Measurements from ENCODE around the gene ZNF660. TPM values are rescaled to one million over a fixed set of nuclear protein-coding genes. Genes with fewer than 3 reads are reported as not detected.

Gene ZNF660
- total RNA-seq, 5 donors from 2014 or later (not counting 1 experiment from before 2014, with no cell fraction given) = 0.23 to 0.95 (median 0.60) TPM

DNA sequence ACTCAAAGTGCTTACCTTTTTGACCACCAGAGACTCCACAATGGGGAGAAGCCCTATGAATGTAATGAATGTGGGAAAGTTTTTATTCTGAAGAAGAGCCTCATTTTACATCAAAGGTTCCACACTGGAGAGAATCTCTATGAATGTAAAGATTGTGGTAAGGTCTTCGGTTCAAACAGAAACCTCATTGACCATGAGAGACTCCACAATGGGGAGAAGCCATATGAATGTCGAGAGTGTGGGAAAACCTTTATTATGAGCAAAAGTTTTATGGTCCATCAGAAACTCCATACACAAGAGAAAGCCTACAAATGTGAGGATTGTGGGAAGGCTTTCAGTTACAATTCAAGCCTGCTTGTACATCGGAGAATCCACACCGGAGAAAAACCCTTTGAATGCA lies 58.3 kb downstream of the ZNF660 start:
- Mint-ChIP-seq H3K4me1 (peaks cover 7 to 12% (median 9%) of the 10 kb centered on the region in 3 donors), H3K9me3 (peaks cover 22 to 68% (median 59%) of the 10 kb centered on the region in 3 donors), H3K27me3 (peaks cover 0 to under 1% of the 10 kb centered on the region in 2 donors), H3K27ac (no peak overlapping the region), H3K4me3 (no peak overlapping the region), H3K36me3 (peaks cover 66% of the 10 kb centered on the region)
- H3K4me1 ChIP-seq (ENCODE audit: control insufficient read depth in 1 of 2, extremely low read depth in 1 of 2, insufficient read depth in 2 of 2, low read length in 2 of 2) = peaks cover 0 to 5% of the 10 kb centered on the region in 2 experiments
- H3K4me3 ChIP-seq (ENCODE audit: control insufficient read depth in 1 of 2, extremely low read depth in 1 of 2, low read length in 1 of 2) = no peak overlapping the region
- ATAC-seq (replicated peaks in 1 of 4) = no peak
- peaks cover 36% of the 10 kb centered on the region for H3K9me3 ChIP-seq
- H3K27me3 ChIP-seq (replicated peaks in 1 of 2; ENCODE audit: control insufficient read depth in 2 of 2, extremely low read depth in 1 of 2, insufficient read depth in 2 of 2, low read length in 1 of 2) = no peaks in the 10 kb centered on the region
- ChIA-PET CTCF (no interaction called here), POLR2A (no interaction called here)
- no peak for DNase-seq
- H3K36me3 ChIP-seq (ENCODE audit: control insufficient read depth in 2 of 2, extremely low read depth in 1 of 2, insufficient read depth in 1 of 2, low read length in 1 of 2) = peaks cover 16 to 43% of the 10 kb centered on the region in 2 donors
- no peak overlapping the region for H3K27ac ChIP-seq (ENCODE audit: low read length)
- no CpG with 5 or more reads among the region's 4 CpGs for WGBS (ENCODE audit: insufficient coverage)

DNA sequence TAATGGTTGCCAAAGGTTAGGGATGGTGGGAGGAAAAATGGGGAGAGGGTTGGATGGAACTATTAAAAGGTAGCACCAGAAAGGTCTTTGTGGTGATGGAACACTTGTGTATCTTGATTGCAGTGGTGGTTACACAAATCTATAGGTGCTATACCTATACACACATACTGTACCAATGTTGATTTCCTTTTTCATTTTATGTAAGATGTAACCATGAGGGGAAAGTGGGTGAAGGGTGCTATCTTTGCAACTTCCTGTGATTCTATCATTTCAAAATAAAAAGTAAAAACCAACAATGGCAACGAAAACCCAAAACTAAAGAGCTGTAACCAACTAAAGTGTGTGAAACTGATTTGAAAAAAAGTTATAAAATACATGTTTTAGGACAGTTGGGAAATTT lies 63.0 kb downstream of the ZNF660 start:
- ChIA-PET POLR2A (no interaction called here), CTCF (no interaction called here)
- H3K27ac Mint-ChIP-seq = no peak overlapping the region
- Histone ChIP-seq H3K27me3 (replicated peaks in 1 of 2; ENCODE audit: control insufficient read depth in 2 of 2, extremely low read depth in 1 of 2, insufficient read depth in 2 of 2, low read length in 1 of 2) (peaks cover 0 to 6% of the 10 kb centered on the region in 2 experiments), H3K27ac (ENCODE audit: low read length) (no peak overlapping the region), H3K9me3 (peaks cover 18% of the 10 kb centered on the region), H3K36me3 (ENCODE audit: control insufficient read depth in 2 of 2, extremely low read depth in 1 of 2, insufficient read depth in 1 of 2, low read length in 1 of 2) (peaks cover 1 to 3% of the 10 kb centered on the region in 2 donors), H3K4me1 (ENCODE audit: control insufficient read depth in 1 of 2, extremely low read depth in 1 of 2, insufficient read depth in 2 of 2, low read length in 2 of 2) (peaks cover 6 to 8% of the 10 kb centered on the region in 2 experiments), H3K4me3 (ENCODE audit: control insufficient read depth in 1 of 2, extremely low read depth in 1 of 2, low read length in 1 of 2) (no peak overlapping the region)
- peaks cover 0 to 2% of the 10 kb centered on the region in 2 donors for H3K27me3 Mint-ChIP-seq
- DNase-seq (no peak), ATAC-seq (replicated peaks in 1 of 4) (no peak)
- peak overlapping the region; percentile 80 to 82 (median 80) for H3K4me3 Mint-ChIP-seq
- no CpG with 5 or more reads among the region's 1 CpG for WGBS (ENCODE audit: insufficient coverage)
- H3K36me3 Mint-ChIP-seq = peaks cover 36% of the 10 kb centered on the region
- peaks cover 19 to 25% (median 23%) of the 10 kb centered on the region in 3 donors for H3K4me1 Mint-ChIP-seq
- H3K9me3 Mint-ChIP-seq = peaks cover 9 to 48% (median 39%) of the 10 kb centered on the region in 3 donors

DNA sequence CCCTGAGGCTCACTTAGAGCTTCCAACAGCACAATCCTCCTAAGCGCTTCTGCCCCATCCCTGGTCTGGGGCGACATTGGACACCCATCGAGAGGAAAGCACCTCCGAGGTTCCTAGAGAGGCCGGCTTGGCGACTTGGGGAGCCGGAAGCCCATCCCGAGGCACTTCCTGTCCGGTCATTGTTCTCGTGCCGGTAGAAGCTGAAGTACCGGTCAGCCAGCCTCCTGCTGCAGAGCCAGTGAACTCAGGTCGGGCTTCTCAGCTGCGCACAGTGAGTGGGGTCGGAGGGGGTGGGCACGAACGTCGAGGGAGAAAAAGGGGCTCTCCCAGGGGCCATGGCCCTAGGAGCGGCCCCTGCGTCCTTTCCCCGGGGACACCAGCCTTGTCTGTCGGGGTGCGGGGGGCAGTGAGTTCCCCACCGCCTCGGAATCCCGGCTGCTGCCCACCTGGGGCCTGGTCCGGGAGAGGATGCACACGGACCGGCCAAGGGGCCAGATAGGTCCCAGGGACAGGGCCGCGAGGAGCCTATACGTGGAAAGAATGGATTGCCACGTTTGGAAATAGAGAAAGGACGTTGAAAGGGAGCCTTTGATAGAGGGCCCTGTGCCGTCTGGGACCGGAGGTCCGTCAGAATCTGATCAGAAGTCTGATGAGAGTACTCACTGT lies 63.9 kb downstream of the ZNF660 start, which contains the start of gene ZNF35:
ZNF35 (plus strand) TSS at position 169 of the 666 bp plus-strand sequence. CDS start 2,336 bp downstream, outside the sequence.
- H3K9me3 Mint-ChIP-seq = peaks cover 6 to 47% (median 42%) of the 10 kb centered on the region in 3 donors
- POLR2A ChIA-PET = interaction anchor here in 1 of 2 donors (0.7 kb wide), 1 partner anchor 49 kb away, joined by 3 read pairs; no protein-coding TSS in a partner anchor
- CTCF ChIA-PET = no interaction called here
- ATAC-seq (replicated peaks in 1 of 4) = peak in 3 of 4 experiments; percentile 20 to 61 (median 30)
- peak within 1 kb of the TSS in 1 of 2 donors; percentile 66 for H3K27ac Mint-ChIP-seq
- H3K36me3 Mint-ChIP-seq = peaks cover 35% of the 10 kb centered on the region
- H3K9me3 ChIP-seq = peaks cover 10% of the 10 kb centered on the region
- 7% methylated on average over 35 of the region's 37 CpGs for WGBS (ENCODE audit: insufficient coverage)
- H3K4me3 Mint-ChIP-seq = peak within 1 kb of the TSS; percentile 80 to 82 (median 80)
- H3K4me1 ChIP-seq (ENCODE audit: control insufficient read depth in 1 of 2, extremely low read depth in 1 of 2, insufficient read depth in 2 of 2, low read length in 2 of 2) = peaks cover 6 to 8% of the 10 kb centered on the region in 2 experiments
- peak within 1 kb of the TSS; percentile 43 for H3K27ac ChIP-seq (ENCODE audit: low read length)
- peak within 1 kb of the TSS; percentile 70 to 74 for H3K4me3 ChIP-seq (ENCODE audit: control insufficient read depth in 1 of 2, extremely low read depth in 1 of 2, low read length in 1 of 2)
- peak in 15 of 35 experiments; percentile 0 to 44 (median 2) for DNase-seq
- H3K36me3 ChIP-seq (ENCODE audit: control insufficient read depth in 2 of 2, extremely low read depth in 1 of 2, insufficient read depth in 1 of 2, low read length in 1 of 2) = peaks cover 5 to 7% of the 10 kb centered on the region in 2 donors
- H3K27me3 ChIP-seq (replicated peaks in 1 of 2; ENCODE audit: control insufficient read depth in 2 of 2, extremely low read depth in 1 of 2, insufficient read depth in 2 of 2, low read length in 1 of 2) = peaks cover 0 to 6% of the 10 kb centered on the region in 2 experiments
- H3K4me1 Mint-ChIP-seq = peaks cover 19 to 25% (median 23%) of the 10 kb centered on the region in 3 donors
- H3K27me3 Mint-ChIP-seq = peaks cover 0 to 2% of the 10 kb centered on the region in 2 donors

Other genes with a start within 250 kb of the ZNF660 start
- 10 to 100 TPM in 4 of 5 donors, 1 to 10 TPM in 1; 8.4 to 16.5 (median 13.4) TPM for gene TCAIM, start 246.2 kb upstream of the ZNF660 start, total RNA-seq
- gene ZNF445, start 107.3 kb upstream of the ZNF660 start, total RNA-seq = 10 to 100 TPM; 14.1 to 34.8 (median 29.6) TPM
- gene ZKSCAN7, start 29.8 kb upstream of the ZNF660 start, total RNA-seq = 1 to 10 TPM; 1.3 to 6.0 (median 4.2) TPM
- gene ZNF197, start 40.1 kb downstream of the ZNF660 start, total RNA-seq = 10 to 100 TPM in 3 of 5 donors, 1 to 10 TPM in 2; 8.2 to 16.0 (median 14.4) TPM
- 1 to 10 TPM; 2.2 to 3.5 (median 3.0) TPM for gene ZNF35, start 63.8 kb downstream of the ZNF660 start, total RNA-seq
- gene ZNF502, start 127.7 kb downstream of the ZNF660 start, total RNA-seq = 1 to 10 TPM; 1.9 to 4.6 (median 2.7) TPM
- gene ZNF501, start 144.7 kb downstream of the ZNF660 start, total RNA-seq = 1 to 10 TPM in 4 of 5 donors, under 1 TPM in 1; 0.65 to 7.5 (median 4.6) TPM
- gene KIAA1143, start 176.7 kb downstream of the ZNF660 start, total RNA-seq = 10 to 100 TPM; 28.5 to 32.8 (median 29.9) TPM
- under 1 TPM; 0.26 to 0.82 (median 0.43) TPM for gene KIF15, start 176.8 kb downstream of the ZNF660 start, total RNA-seq

Measured in T-cell (primary cell).